GM19193 (cell line): ENCODE results near the gene SLC1A5.

ENCODE experiments used
- POLR2A ChIP-seq: IDR thresholded peaks from 4 replicates; pipeline ENCODE4 v1.6.1; 2011; ENCODE audit not compliant: insufficient read depth, insufficient read length; ENCODE audit errors: extremely low read depth

The SLC1A5 gene

DNA sequence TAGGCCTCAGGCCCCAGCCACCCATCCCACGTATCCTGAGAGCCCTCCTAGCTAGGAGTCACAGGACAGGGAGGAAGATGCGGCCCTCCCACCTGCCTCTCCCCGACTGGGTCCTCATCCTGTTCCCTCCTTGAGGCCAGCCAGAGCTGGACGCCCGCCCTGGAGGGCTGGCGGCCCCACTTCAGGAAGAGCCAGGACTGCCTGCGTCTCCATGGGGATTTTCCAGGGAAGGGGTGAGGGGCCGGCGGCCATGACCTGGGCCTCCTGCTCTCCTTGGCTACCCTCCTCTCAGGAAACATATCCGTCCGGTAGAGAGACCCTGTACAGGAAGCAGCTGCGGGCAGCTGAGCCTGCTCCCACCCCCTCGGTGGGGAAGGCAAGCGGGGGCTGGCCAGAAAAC is 60.2 kb downstream of the SLC1A5 start:
- TF ChIP-seq POLR2A: no peak

GRCh38 chr19:46727757-46728156 is 60.6 kb downstream of the SLC1A5 start:
- TF ChIP-seq POLR2A: no peak

GRCh38 chr19:46726971-46727501 is 61.4 kb downstream of the SLC1A5 start:
- TF ChIP-seq POLR2A: no peak

- TF ChIP-seq POLR2A: no peak
These were observed 61.8 kb downstream of the SLC1A5 start for GRCh38 chr19:46726551-46726950.

DNA sequence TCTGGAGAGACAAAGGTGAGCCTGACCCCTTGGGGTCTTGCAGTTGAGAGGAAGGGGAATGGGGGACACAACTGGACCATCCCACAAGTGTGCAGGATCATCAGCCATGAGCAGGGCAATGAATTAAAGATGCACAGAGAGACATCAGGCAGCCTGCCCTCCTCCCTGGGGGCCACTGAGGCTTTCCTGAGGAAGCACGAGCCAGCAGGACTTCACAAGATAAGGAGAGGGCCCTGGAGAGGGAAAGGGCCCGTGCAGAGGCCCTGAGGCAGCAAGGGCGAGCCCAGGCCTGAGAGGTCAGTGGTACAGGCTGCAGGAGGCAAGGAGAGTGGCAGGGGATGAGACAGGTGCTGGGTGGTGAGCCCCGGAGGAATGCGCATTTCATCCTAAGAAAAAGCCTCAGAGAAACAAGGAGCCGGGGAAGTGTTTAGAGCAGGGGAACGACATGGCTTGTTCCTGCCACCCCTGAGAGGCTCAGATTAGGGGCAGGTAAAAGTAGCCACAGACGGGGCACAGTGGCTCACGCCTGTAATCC is 62.5 kb downstream of the SLC1A5 start:
- no peak for TF ChIP-seq POLR2A

DNA sequence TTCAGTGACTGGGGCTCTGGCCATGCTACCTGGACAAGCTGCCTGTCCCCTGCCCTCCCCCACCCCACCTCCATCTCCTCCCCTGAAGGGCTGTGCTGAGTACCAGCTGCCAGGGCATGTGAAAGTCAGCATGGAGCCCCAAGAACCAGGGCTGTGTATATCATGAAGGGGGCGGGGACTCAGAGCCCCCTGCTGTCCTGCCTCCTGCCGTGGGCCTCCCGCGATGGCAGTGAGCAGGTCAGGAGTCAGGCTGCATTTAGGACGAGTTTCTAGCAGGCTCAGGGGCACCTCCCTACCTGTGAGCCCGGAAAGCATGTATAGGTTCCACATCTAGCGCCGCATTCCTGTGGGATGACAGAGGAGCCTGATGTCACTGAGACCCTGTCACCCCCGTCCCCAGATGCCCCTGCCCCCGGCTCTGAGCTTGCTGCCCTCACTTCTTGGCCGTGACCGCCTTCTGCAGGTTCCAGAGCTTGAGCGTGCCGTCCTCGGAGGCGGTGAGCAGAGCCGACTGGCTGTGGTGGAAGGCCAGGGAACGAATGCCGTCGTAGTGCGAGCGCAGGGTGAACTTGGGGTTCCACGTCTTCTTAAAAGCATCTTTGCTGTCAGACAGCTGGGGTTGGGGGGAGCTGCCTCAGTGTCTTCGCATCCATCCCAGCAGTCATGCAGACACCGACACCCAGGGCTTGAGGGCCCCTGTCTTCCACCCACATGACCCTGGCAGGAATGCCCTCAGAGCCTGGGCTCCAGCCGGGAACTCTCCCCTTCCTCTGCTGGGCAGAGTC is 63.2 kb downstream of the SLC1A5 start:
- no peak for TF ChIP-seq POLR2A
